WTC11 (cell line): ENCODE measurements around the gene CD4.

Experiments
- AFF4 ChIP-seq: sonication (generic); formaldehyde crosslinking; IDR thresholded peaks from 2 replicates; pipeline ENCODE4 v1.8.1; 2023; ENCODE audit warnings: mild to moderate bottlenecking, missing genetic modification reagents, borderline replicate concordance
- ESRRA ChIP-seq: sonication (generic); formaldehyde crosslinking; IDR thresholded peaks from 2 replicates; pipeline ENCODE4 v1.8.1; 2022; ENCODE audit warnings: mild to moderate bottlenecking, missing genetic modification reagents, borderline replicate concordance
- FOXJ3 ChIP-seq: sonication (generic); formaldehyde crosslinking; IDR thresholded peaks from 2 replicates; pipeline ENCODE4 v1.9.0; 2021; ENCODE audit warnings: missing genetic modification reagents, mild to moderate bottlenecking, borderline replicate concordance
- FOXP1 ChIP-seq: sonication (generic); formaldehyde crosslinking; IDR thresholded peaks from 2 replicates; pipeline ENCODE4 v1.8.0; 2022; ENCODE audit warnings: missing genetic modification reagents, mild to moderate bottlenecking, moderate library complexity, borderline replicate concordance
- MLX ChIP-seq: sonication (generic); formaldehyde crosslinking; IDR thresholded peaks from 2 replicates; pipeline ENCODE4 v1.8.1; 2023; ENCODE audit warnings: mild to moderate bottlenecking, missing genetic modification reagents, moderate library complexity
- NR2C2 ChIP-seq: sonication (generic); formaldehyde crosslinking; IDR thresholded peaks from 2 replicates; pipeline ENCODE4 v1.8.0; 2022; ENCODE audit warnings: mild to moderate bottlenecking, missing genetic modification reagents
- USF2 ChIP-seq: sonication (generic); formaldehyde crosslinking; IDR thresholded peaks from 2 replicates; pipeline ENCODE4 v1.8.1; 2023; ENCODE audit warnings: mild to moderate bottlenecking, missing genetic modification reagents, moderate library complexity
- ZNF121 ChIP-seq: sonication (generic); formaldehyde crosslinking; IDR thresholded peaks from 2 replicates; pipeline ENCODE4 v1.8.0; 2023; ENCODE audit warnings: missing genetic modification reagents
- ZNF138 ChIP-seq: sonication (generic); formaldehyde crosslinking; conservative IDR thresholded peaks from 2 replicates; pipeline ENCODE4 v1.8.1; 2022; ENCODE audit warnings: mild to moderate bottlenecking, moderate library complexity, missing genetic modification reagents
- ZNF263 ChIP-seq: sonication (generic); formaldehyde crosslinking; IDR thresholded peaks from 2 replicates; pipeline ENCODE4 v1.8.1; 2022; ENCODE audit warnings: low read depth, mild to moderate bottlenecking, moderate library complexity, missing genetic modification reagents
- TF ChIP-seq, protein P1 (sequence below): fragments of 200-600 bp; IDR thresholded peaks from 2 replicates; pipeline ENCODE4 v1.8.0; 2022; ENCODE audit warnings: antibody characterized with exemption
- TF ChIP-seq, protein P2 (sequence below): sonication (generic); formaldehyde crosslinking; IDR thresholded peaks from 2 replicates; pipeline ENCODE4 v1.8.1; 2023; ENCODE audit warnings: mild to moderate bottlenecking, missing genetic modification reagents

GRCh38 chr12:6826734-6827436 lies 37.6 kb downstream of the CD4 start:
- TF ChIP-seq, protein P1, sequence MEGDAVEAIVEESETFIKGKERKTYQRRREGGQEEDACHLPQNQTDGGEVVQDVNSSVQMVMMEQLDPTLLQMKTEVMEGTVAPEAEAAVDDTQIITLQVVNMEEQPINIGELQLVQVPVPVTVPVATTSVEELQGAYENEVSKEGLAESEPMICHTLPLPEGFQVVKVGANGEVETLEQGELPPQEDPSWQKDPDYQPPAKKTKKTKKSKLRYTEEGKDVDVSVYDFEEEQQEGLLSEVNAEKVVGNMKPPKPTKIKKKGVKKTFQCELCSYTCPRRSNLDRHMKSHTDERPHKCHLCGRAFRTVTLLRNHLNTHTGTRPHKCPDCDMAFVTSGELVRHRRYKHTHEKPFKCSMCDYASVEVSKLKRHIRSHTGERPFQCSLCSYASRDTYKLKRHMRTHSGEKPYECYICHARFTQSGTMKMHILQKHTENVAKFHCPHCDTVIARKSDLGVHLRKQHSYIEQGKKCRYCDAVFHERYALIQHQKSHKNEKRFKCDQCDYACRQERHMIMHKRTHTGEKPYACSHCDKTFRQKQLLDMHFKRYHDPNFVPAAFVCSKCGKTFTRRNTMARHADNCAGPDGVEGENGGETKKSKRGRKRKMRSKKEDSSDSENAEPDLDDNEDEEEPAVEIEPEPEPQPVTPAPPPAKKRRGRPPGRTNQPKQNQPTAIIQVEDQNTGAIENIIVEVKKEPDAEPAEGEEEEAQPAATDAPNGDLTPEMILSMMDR: no peak
- TF ChIP-seq, protein P2, sequence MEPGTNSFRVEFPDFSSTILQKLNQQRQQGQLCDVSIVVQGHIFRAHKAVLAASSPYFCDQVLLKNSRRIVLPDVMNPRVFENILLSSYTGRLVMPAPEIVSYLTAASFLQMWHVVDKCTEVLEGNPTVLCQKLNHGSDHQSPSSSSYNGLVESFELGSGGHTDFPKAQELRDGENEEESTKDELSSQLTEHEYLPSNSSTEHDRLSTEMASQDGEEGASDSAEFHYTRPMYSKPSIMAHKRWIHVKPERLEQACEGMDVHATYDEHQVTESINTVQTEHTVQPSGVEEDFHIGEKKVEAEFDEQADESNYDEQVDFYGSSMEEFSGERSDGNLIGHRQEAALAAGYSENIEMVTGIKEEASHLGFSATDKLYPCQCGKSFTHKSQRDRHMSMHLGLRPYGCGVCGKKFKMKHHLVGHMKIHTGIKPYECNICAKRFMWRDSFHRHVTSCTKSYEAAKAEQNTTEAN (CRISPR knock-in tag): no peak
- TF ChIP-seq MLX (CRISPR knock-in tag): no peak
- TF ChIP-seq FOXJ3 (CRISPR knock-in tag): no peak
- TF ChIP-seq ZNF263 (CRISPR knock-in tag): no peak
- TF ChIP-seq ZNF138 (CRISPR knock-in tag): no peak
- TF ChIP-seq AFF4 (CRISPR knock-in tag): no peak
- TF ChIP-seq NR2C2: no peak
- TF ChIP-seq ESRRA (CRISPR knock-in tag): no peak
- no peak for TF ChIP-seq USF2 (CRISPR knock-in tag)
- no peak for TF ChIP-seq ZNF121 (CRISPR knock-in tag)
- TF ChIP-seq FOXP1 (CRISPR knock-in tag): no peak
